Measurements from ENCODE around the gene STXBP6. TPM values are rescaled to one million over a fixed set of nuclear protein-coding genes. Genes with fewer than 3 reads are reported as not detected.

STXBP6 gene
- total RNA-seq, 4 donors from 2014 or later, result 34.9 to 62.1 (median 45.5) TPM

GRCh38 chr14:25092258-25092740 lies 42.4 kb upstream of the STXBP6 start:
- WGBS, result 90% methylated on average over 4 of the region's 4 CpGs
- Histone ChIP-seq H3K27ac (no peak overlapping the region), H3K9me3 (no peaks in the 10 kb centered on the region), H3K4me1 (peaks cover 8% of the 10 kb centered on the region), H3K27me3 (peaks cover 8% of the 10 kb centered on the region), H3K4me3 (no peak overlapping the region), H3K36me3 (no peaks in the 10 kb centered on the region)
- TF ChIP-seq POLR2AphosphoS5 (IDR thresholded peaks at IDR 0.05) (no peak), EP300 (IDR thresholded peaks at IDR 0.05) (no peak), POLR2A (IDR thresholded peaks at IDR 0.05) (no peak)
- TF ChIP-seq, protein P1, sequence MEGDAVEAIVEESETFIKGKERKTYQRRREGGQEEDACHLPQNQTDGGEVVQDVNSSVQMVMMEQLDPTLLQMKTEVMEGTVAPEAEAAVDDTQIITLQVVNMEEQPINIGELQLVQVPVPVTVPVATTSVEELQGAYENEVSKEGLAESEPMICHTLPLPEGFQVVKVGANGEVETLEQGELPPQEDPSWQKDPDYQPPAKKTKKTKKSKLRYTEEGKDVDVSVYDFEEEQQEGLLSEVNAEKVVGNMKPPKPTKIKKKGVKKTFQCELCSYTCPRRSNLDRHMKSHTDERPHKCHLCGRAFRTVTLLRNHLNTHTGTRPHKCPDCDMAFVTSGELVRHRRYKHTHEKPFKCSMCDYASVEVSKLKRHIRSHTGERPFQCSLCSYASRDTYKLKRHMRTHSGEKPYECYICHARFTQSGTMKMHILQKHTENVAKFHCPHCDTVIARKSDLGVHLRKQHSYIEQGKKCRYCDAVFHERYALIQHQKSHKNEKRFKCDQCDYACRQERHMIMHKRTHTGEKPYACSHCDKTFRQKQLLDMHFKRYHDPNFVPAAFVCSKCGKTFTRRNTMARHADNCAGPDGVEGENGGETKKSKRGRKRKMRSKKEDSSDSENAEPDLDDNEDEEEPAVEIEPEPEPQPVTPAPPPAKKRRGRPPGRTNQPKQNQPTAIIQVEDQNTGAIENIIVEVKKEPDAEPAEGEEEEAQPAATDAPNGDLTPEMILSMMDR (IDR thresholded peaks at IDR 0.05), result no peak
- no peak for DNase-seq (ENCODE audit: low spot score in 2 of 2)

GRCh38 chr14:25090716-25091454 lies 40.9 kb upstream of the STXBP6 start:
- 43% methylated on average over 3 of the region's 3 CpGs for WGBS
- no peak for TF ChIP-seq POLR2AphosphoS5 (IDR thresholded peaks at IDR 0.05)
- no peak for TF ChIP-seq EP300 (IDR thresholded peaks at IDR 0.05)
- TF ChIP-seq, protein P1 (IDR thresholded peaks at IDR 0.05), result no peak
- no peak for TF ChIP-seq POLR2A (IDR thresholded peaks at IDR 0.05)
- Histone ChIP-seq H3K9me3 (no peaks in the 10 kb centered on the region), H3K36me3 (no peaks in the 10 kb centered on the region), H3K27me3 (peaks cover 8% of the 10 kb centered on the region), H3K4me3 (no peak overlapping the region), H3K27ac (no peak overlapping the region), H3K4me1 (peaks cover 8% of the 10 kb centered on the region)
- DNase-seq (ENCODE audit: low spot score in 2 of 2), result no peak

- peaks cover 8% of the 10 kb centered on the region for H3K4me1 ChIP-seq
- H3K36me3 ChIP-seq, result no peaks in the 10 kb centered on the region
- H3K4me3 ChIP-seq, result no peak overlapping the region
- WGBS, result 18% methylated on average over 2 of the region's 2 CpGs
- no peak for DNase-seq (ENCODE audit: low spot score in 2 of 2)
- TF ChIP-seq EP300 (IDR thresholded peaks at IDR 0.05) (no peak), POLR2A (IDR thresholded peaks at IDR 0.05) (no peak), POLR2AphosphoS5 (IDR thresholded peaks at IDR 0.05) (no peak)
- TF ChIP-seq, protein P1 (IDR thresholded peaks at IDR 0.05), result no peak
- peaks cover 8% of the 10 kb centered on the region for H3K27me3 ChIP-seq
- H3K9me3 ChIP-seq, result no peaks in the 10 kb centered on the region
- H3K27ac ChIP-seq, result no peak overlapping the region
Observed at GRCh38 chr14:25090256-25090655, 40.3 kb upstream of the STXBP6 start.

- Histone ChIP-seq H3K36me3 (no peaks in the 10 kb centered on the region), H3K27me3 (peaks cover 1% of the 10 kb centered on the region), H3K9me3 (no peaks in the 10 kb centered on the region), H3K4me1 (peaks cover 8% of the 10 kb centered on the region), H3K4me3 (no peak overlapping the region), H3K27ac (no peak overlapping the region)
- 47% methylated on average over 1 of the region's 1 CpG for WGBS
- TF ChIP-seq POLR2AphosphoS5 (IDR thresholded peaks at IDR 0.05) (no peak), POLR2A (IDR thresholded peaks at IDR 0.05) (no peak)
- no peak for DNase-seq (ENCODE audit: low spot score in 2 of 2)
Observed at GRCh38 chr14:25089496-25089895, 39.5 kb upstream of the STXBP6 start.

DNA sequence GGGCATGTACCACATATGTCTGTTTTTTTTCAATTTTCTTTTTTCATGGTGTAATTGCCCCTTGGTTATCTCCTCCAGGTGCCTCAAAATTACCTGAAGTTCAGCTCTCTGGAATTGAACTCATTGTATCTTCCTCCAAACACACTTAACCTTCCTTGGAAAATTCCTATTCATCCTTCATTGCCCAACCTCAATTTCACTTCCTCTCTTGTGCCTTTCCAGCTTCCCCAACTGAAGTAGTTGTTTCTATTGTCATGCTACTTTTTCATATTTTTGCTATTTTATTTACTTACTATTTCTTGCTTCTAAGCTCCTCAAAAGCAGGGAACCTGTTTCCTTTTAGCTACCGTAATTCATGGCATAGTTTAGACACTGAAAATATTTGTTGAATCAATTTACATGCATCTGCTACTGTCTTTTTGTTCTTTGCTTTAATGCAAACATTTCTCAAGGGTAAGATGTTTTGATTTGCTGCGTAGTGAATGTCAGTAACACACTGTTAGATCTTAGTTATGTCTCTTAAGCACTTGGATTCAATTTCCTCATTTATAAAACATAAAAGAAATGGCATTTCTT lies 37.0 kb upstream of the STXBP6 start:
- H3K27me3 ChIP-seq, result no peaks in the 10 kb centered on the region
- H3K4me3 ChIP-seq, result no peak overlapping the region
- 51% methylated on average over 2 of the region's 2 CpGs for WGBS
- TF ChIP-seq POLR2AphosphoS5 (IDR thresholded peaks at IDR 0.05), result no peak
- TF ChIP-seq POLR2A (IDR thresholded peaks at IDR 0.05), result no peak
- TF ChIP-seq EP300 (IDR thresholded peaks at IDR 0.05), result no peak
- TF ChIP-seq, protein P1 (IDR thresholded peaks at IDR 0.05), result no peak
- no peak overlapping the region for H3K27ac ChIP-seq
- H3K36me3 ChIP-seq, result no peaks in the 10 kb centered on the region
- no peak for DNase-seq (ENCODE audit: low spot score in 2 of 2)
- peaks cover 8% of the 10 kb centered on the region for H3K4me1 ChIP-seq
- H3K9me3 ChIP-seq, result no peaks in the 10 kb centered on the region

Measured in suprapubic skin (tissue), 4 donors.